Osteocyte (in vitro differentiated cells): ENCODE data around the gene NOXO1. TPM values are rescaled to one million over a fixed set of nuclear protein-coding genes. Genes with fewer than 3 reads are reported as not detected.

Experiments
- DNase-seq: peaks from one replicate; pipeline ENCODE4 v3.0.0; 2021; ENCODE audit warnings: mixed read lengths; ENCODE audit not compliant: unreplicated experiment; ENCODE audit errors: extremely low spot score
- H3K27ac Mint-ChIP-seq: one replicate; pipeline ENCODE4 v1.8.0; 2021; ENCODE audit warnings: mild to moderate bottlenecking, mixed read lengths; ENCODE audit not compliant: unreplicated experiment
- H3K27me3 Mint-ChIP-seq: one replicate; pipeline ENCODE4 v1.8.0; 2021; ENCODE audit warnings: mixed read lengths; ENCODE audit not compliant: unreplicated experiment
- H3K36me3 Mint-ChIP-seq: one replicate; pipeline ENCODE4 v1.8.0; 2021; ENCODE audit warnings: mixed read lengths; ENCODE audit not compliant: unreplicated experiment
- H3K4me1 Mint-ChIP-seq: one replicate; pipeline ENCODE4 v1.8.0; 2021; ENCODE audit warnings: mixed read lengths; ENCODE audit not compliant: unreplicated experiment
- H3K4me3 Mint-ChIP-seq: one replicate; pipeline ENCODE4 v1.8.0; 2021; ENCODE audit warnings: mild to moderate bottlenecking, moderate library complexity, mixed read lengths; ENCODE audit not compliant: unreplicated experiment
- H3K9me3 Mint-ChIP-seq: one replicate; pipeline ENCODE4 v1.8.0; 2021; ENCODE audit warnings: mixed read lengths; ENCODE audit not compliant: unreplicated experiment
- CTCF ChIP-seq: fragments of 200-600 bp; sonication (generic); IDR thresholded peaks from 2 replicates; pipeline ENCODE4 v1.5.0; 2021; ENCODE audit warnings: antibody characterized with exemption, mild to moderate bottlenecking, moderate library complexity
- total RNA-seq: library from RNA; stranded (reverse); gene quantifications from 2 replicates; pipeline ENCODE4 v1.2.1, GENCODE V29; 2021

Gene NOXO1
- total RNA-seq, 1 donor from 2014 or later: 0.54 TPM

GRCh38 chr16:1985466-1986150, 4.3 kb upstream of the NOXO1 start:
- no peak for DNase-seq
- H3K27ac Mint-ChIP-seq: no peak overlapping the region
- no peak overlapping the region for H3K4me3 Mint-ChIP-seq
- peaks cover 9% of the 10 kb centered on the region for H3K36me3 Mint-ChIP-seq
- no peaks in the 10 kb centered on the region for H3K9me3 Mint-ChIP-seq
- H3K4me1 Mint-ChIP-seq: peaks cover 14% of the 10 kb centered on the region
- peaks cover 15% of the 10 kb centered on the region for H3K27me3 Mint-ChIP-seq
- no peak for TF ChIP-seq CTCF

- DNase-seq: no peak
- TF ChIP-seq CTCF: no peak
- Mint-ChIP-seq H3K9me3 (no peaks in the 10 kb centered on the region), H3K36me3 (peaks cover 9% of the 10 kb centered on the region), H3K4me1 (peaks cover 14% of the 10 kb centered on the region), H3K27ac (no peak overlapping the region), H3K4me3 (peak overlapping the region; percentile 80), H3K27me3 (peaks cover 19% of the 10 kb centered on the region)
Observed at GRCh38 chr16:1984347-1985225, 3.3 kb upstream of the NOXO1 start.

- Mint-ChIP-seq H3K9me3 (no peaks in the 10 kb centered on the region), H3K4me3 (peak within 1 kb of the TSS; percentile 80), H3K27ac (peak within 1 kb of the TSS; percentile 78), H3K27me3 (peaks cover 12% of the 10 kb centered on the region), H3K36me3 (peaks cover 9% of the 10 kb centered on the region), H3K4me1 (peaks cover 11% of the 10 kb centered on the region)
- peak; percentile 97 for DNase-seq
- peak; percentile 53 for TF ChIP-seq CTCF
Observed at GRCh38 chr16:1983544-1984346, 2.5 kb upstream of the NOXO1 start, which contains the start of gene GFER. GFER (plus strand) TSS chr16:1984193; CDS start chr16:1984219, 26 bp downstream.

GRCh38 chr16:1982991-1983543, 1.8 kb upstream of the NOXO1 start:
- DNase-seq: no peak
- no peak for TF ChIP-seq CTCF
- H3K4me1 Mint-ChIP-seq: peaks cover 11% of the 10 kb centered on the region
- peaks cover 9% of the 10 kb centered on the region for H3K36me3 Mint-ChIP-seq
- H3K27ac Mint-ChIP-seq: no peak overlapping the region
- no peaks in the 10 kb centered on the region for H3K9me3 Mint-ChIP-seq
- H3K4me3 Mint-ChIP-seq: peak overlapping the region; percentile 71
- H3K27me3 Mint-ChIP-seq: peaks cover 9% of the 10 kb centered on the region
